GM13976 (cell line): ENCODE results near the gene ILK.
A peak's percentile ranks its signal among the peaks of the same experiment; 100 is the strongest.

Experiments used
- DNase-seq: peaks from one replicate; pipeline ENCODE4 v3.0.0; 2012; ENCODE audit warnings: low spot score
- in situ Hi-C: fragments of 300-500 bp; cut with MboI; formaldehyde crosslinking; loops from one replicate; pipeline ENCODE4 v1.12.0; 2022; ENCODE audit warnings: low sequenced_read_pairs, mixed read lengths, inconsistent platforms; ENCODE audit not compliant: unreplicated experiment
- TF ChIP-seq, protein P1 (sequence below): IDR thresholded peaks from 2 replicates; pipeline ENCODE4 v1.5.1; 2012; ENCODE audit warnings: borderline replicate concordance, mild to moderate bottlenecking; ENCODE audit not compliant: insufficient read depth; ENCODE audit errors: extremely low read depth, missing control alignments, control extremely low read depth

The ILK gene

DNA sequence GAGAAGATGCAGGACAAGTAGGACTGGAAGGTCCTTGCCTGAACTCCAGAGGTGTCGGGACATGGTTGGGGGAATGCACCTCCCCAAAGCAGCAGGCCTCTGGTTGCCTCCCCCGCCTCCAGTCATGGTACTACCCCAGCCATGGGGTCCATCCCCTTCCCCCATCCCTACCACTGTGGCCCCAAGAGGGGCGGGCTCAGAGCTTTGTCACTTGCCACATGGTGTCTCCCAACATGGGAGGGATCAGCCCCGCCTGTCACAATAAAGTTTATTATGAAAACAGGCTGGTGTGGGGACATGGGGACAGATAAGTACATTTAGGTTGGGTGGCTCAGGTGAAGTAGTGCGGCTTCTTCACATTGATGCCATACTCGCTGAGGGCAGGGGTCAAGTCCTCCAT is 7.0 kb downstream of the ILK start:
- TF ChIP-seq, protein P1, sequence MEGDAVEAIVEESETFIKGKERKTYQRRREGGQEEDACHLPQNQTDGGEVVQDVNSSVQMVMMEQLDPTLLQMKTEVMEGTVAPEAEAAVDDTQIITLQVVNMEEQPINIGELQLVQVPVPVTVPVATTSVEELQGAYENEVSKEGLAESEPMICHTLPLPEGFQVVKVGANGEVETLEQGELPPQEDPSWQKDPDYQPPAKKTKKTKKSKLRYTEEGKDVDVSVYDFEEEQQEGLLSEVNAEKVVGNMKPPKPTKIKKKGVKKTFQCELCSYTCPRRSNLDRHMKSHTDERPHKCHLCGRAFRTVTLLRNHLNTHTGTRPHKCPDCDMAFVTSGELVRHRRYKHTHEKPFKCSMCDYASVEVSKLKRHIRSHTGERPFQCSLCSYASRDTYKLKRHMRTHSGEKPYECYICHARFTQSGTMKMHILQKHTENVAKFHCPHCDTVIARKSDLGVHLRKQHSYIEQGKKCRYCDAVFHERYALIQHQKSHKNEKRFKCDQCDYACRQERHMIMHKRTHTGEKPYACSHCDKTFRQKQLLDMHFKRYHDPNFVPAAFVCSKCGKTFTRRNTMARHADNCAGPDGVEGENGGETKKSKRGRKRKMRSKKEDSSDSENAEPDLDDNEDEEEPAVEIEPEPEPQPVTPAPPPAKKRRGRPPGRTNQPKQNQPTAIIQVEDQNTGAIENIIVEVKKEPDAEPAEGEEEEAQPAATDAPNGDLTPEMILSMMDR = no peak
- in situ Hi-C loops = no loop called here
- DNase-seq = no peak

DNA sequence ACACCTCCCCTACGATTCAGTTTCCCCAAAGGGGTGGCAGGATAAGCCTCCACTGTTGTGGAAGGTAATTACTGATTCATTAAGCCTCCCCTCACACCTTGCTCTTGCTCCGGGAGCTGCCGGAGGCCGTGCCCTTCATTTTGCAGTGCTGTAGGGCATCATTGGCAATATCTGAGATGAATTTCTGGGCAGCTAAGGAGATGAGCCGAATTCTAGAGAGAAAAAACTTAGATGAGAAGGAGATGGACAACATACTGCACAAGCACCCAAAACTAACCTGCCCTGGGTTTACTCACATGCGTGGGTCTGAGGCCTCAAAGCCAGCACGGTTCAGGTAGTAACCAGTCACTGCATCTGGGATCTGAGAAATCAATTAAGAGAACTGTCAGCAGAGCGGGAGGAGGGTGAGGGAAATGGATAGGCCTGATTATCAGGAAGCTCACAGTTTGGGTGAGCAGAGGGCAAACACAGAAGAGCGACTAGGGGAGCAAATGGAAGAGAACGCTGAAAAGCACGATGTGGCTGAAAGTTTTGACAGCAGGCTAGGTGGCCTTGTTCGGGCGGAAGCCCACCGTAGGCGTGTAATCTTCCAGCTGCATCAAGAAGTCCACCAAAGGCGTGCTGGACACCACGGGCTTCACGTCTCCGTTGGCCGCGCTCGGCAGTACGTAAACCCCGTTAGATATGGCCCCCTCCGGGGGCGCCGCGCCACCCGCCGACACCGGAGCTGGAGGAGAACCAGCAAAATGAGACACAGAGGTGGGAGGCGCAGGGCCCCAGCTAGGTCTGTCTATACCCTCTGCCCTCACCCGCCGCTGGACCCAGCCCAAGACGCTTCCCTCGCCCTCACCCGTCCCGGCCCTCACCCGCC is 7.8 kb downstream of the ILK start:
- in situ Hi-C loops = no loop called here
- TF ChIP-seq, protein P1 = no peak
- DNase-seq = peak; percentile 28

DNA sequence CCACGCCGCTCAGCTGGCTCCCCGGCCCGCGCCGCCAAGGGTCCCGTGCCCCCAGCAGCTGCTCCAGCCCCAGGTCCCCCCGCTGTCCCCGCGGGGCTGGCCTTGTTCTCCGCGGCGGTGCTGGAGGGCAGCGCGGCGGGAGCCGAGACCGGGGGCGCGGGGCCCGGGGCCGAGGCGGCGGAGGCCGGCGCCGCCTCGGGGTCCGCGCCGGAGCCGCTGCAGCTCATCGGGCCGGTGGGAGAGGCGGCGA is 8.3 kb downstream of the ILK start:
- DNase-seq = no peak
- in situ Hi-C loops = no loop called here

DNA sequence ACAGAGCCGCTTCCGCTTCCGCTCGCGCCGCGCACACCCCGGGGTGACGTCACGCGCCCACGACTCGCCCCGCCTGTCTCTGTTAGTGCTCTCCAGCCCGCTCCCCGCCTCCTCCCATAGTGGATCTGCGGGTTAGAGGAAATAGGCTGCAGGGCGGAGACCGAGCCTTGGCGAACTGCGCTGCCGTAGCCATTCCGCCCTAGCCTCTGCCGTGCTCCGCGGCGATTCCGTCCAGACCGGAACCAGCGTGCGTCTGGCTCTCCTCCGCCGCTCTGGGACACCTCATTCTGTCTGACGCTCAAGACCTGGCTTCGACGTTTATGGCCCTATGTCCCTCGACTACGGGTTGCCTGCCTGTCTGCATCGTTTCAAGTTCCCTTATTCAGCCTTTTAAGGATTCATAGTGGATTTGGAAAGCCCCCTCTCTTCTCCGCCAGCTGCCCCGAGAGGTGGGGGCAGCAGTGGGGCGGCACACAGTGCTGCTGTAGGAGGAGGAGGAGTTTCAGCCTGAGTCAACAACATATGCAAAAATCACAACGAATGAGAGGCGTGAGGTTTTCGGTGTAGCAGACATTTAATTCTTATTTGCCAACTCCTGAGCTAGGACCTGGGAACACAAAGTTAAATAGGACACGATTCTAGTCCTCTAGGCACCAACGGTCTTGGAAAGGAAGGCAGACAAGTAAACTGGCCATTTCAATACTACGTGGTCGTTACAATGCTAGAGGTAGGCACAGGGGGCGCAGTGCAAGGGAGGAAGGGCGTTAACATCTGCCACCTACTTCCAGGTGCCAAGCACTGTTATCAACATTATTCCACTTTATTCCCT is 8.9 kb downstream of the ILK start, which contains the start of gene TAF10:
TAF10 (minus strand) TSS at position 4 of the 829 bp plus-strand sequence. CDS start 27 bp downstream, outside the sequence.
- peak; percentile 92 for DNase-seq
- TF ChIP-seq, protein P1 = peak; percentile 47
- in situ Hi-C loops = no loop called here

More for the DNA sequence above, 8.3 kb downstream of the ILK start:
- TF ChIP-seq, protein P1 = no peak

DNA sequence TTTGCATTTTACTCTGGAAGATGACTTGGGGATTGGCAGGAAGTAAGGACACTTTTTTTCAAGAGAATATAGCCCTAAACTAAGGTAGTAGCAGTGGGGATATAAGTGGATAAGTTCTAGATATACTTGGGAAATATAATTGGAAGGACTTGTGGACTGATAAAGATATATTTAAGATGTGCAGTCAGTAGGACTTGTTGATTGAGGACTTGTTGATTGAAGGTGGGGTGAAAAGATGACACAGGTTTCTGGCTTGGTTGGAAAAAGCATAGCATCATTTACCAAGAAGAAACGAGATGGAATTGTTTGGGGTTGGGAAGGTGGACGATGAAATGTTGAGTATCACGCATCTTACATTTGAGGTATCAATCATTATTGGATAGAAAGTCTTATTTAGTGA is 9.9 kb downstream of the ILK start:
- TF ChIP-seq, protein P1 = no peak
- no peak for DNase-seq
- in situ Hi-C loops = no loop called here

DNA sequence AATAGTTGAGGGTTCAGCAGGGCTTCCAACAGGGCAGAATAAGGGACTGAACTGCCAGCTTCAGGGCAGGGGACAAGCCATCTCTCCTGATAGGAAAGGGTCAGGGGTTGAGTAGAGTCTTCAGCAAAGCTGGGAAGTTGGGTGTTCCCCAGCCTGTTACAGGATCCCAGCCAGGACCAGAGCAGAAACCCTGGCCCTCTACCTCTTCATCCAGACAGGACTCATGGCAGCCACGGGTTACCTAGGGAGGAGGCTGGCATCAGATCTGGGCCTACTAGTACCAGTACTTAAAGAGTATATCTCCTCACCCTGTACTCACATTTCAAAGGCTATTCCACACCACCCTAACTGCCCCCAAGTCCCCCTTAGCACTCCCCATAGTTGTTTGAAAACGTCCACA is 10.9 kb downstream of the ILK start:
- in situ Hi-C loops = no loop called here
- TF ChIP-seq, protein P1 = no peak
- DNase-seq = no peak
